ENCODE measurements around the gene MKNK2. TPM values are rescaled to one million over a fixed set of nuclear protein-coding genes. Genes with fewer than 3 reads are reported as not detected.

Gene MKNK2
- total and polyA plus RNA-seq, 10 of the 15 experiments (the other 5 are each of a cell fraction or from before 2014, with no cell fraction given), result 9.6 to 365 (median 69.9) TPM

DNA sequence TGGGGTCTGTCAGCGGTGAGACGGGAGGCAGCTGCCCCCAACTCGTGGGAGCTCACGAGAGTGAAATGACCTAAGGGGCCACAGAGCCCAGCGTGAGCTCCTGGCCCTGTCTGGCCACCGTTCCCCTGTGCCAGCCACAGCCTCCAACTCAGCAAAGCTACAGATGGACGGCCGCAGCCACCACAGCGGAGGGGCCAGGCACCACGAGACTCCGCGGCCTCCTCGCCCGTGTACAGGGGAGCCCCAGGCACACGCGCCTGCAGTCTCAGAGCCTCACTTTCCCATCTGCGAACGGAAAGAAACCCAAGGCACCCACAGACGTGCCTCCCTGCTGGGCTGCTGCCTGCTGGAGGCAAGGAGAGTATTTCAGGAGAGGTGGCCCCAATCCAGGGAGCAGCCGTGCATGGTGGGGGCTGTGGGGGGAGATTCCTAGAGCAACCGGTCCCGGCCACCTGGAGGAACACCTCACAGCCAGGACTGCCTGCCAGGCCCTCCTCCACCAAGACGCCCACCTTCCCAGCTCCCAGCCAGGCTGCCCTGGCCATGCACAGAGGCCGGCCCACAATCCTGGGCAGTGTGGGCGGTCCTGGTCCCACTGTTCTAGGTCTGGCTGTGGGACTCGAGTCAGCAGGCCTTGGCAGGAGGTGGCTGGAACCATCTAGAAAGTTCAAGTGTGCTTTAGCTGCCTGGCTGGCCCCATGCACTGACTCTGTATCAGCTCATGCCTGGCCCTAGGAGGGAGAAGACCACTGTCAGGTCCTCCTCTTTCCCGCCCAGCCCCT lies 1.9 kb downstream of the MKNK2 start (continued):
- TF ChIP-seq, protein P1, sequence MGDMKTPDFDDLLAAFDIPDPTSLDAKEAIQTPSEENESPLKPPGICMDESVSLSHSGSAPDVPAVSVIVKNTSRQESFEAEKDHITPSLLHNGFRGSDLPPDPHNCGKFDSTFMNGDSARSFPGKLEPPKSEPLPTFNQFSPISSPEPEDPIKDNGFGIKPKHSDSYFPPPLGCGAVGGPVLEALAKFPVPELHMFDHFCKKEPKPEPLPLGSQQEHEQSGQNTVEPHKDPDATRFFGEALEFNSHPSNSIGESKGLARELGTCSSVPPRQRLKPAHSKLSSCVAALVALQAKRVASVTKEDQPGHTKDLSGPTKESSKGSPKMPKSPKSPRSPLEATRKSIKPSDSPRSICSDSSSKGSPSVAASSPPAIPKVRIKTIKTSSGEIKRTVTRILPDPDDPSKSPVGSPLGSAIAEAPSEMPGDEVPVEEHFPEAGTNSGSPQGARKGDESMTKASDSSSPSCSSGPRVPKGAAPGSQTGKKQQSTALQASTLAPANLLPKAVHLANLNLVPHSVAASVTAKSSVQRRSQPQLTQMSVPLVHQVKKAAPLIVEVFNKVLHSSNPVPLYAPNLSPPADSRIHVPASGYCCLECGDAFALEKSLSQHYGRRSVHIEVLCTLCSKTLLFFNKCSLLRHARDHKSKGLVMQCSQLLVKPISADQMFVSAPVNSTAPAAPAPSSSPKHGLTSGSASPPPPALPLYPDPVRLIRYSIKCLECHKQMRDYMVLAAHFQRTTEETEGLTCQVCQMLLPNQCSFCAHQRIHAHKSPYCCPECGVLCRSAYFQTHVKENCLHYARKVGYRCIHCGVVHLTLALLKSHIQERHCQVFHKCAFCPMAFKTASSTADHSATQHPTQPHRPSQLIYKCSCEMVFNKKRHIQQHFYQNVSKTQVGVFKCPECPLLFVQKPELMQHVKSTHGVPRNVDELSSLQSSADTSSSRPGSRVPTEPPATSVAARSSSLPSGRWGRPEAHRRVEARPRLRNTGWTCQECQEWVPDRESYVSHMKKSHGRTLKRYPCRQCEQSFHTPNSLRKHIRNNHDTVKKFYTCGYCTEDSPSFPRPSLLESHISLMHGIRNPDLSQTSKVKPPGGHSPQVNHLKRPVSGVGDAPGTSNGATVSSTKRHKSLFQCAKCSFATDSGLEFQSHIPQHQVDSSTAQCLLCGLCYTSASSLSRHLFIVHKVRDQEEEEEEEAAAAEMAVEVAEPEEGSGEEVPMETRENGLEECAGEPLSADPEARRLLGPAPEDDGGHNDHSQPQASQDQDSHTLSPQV (IDR thresholded peaks at IDR 0.05), result no peak
- TF ChIP-seq LARP7 (IDR thresholded peaks at IDR 0.05), result 0 out of 2 replicates have a peak, but pooled peaks have one; percentile 13

DNA sequence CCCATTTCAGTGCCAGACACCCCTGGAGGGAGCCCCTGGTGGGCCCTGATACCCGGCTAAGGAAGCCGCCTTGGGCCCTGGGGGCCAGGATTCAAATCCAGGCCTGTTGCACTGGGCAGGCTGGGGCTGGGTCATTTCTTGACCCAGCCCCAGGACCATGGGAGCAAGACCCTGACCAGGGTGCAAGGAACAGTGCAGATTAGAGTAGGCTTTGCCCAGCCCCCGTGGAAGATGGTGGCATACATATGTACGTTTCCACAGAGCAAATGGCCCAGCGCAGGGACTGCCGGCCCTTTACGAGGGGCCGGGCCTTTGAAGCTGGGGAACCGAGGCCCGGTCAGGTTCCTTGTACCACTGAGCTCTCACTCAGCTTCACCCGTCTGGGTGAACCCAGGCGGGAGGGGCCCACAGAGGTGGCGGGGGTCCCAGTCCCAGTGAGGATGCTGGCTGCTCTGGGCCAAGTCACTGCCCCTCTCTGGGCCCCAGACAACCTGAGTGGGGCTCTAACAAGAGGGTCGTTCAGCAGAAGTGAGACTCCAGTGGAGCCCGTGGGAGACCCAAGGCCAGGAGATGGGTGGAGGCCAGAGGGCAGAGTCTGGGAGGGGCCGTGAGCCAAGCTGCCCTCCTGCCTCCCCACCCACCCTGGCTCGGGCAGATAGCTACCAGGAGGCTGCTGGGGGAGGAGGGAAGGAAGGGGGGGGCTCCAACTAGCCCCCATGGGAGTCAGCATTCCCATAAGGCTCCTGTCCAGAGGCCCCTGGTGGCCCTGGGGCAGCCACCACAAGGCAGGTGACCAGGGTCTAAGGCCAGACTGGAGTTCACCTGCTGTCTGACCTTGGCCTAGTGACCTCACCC lies 2.7 kb downstream of the MKNK2 start:
- WGBS (ENCODE audit: insufficient coverage, insufficient replicate concordance, low lambda C conversion rate, missing lambda C conversion rate), result 12% methylated on average over 16 of the region's 17 CpGs
- ChIA-PET SMC1A (ENCODE audit: uncharacterized antibody, unreplicated experiment) (interaction anchor here (0.8 to 2.2 kb wide), 4 partner anchors 19 to 47 kb away, joined by 3 to 9 read pairs (median 4); no protein-coding TSS in a partner anchor), RAD21 (ENCODE audit: unreplicated experiment) (no interaction called here), POLR2A (interaction anchor here (0.6 to 1.8 kb wide), 5 partner anchors 12 to 45 kb away, joined by 3 to 11 read pairs (median 4); no protein-coding TSS in a partner anchor), CTCF (interaction anchor here (0.9 to 2.3 kb wide), 7 partner anchors 13 to 151 kb away, joined by 3 to 7 read pairs (median 4); partner anchors contain the start of gene MOB3A)
- H3K4me3 ChIP-seq, result peak overlapping the region; percentile 83
- H4K20me1 ChIP-seq (ENCODE audit: control insufficient read depth, insufficient read depth), result peaks cover 14% of the 10 kb centered on the region
- H3K27ac ChIP-seq (ENCODE audit: control insufficient read depth, insufficient read depth), result peak overlapping the region; percentile 40
- DNase-seq (ENCODE audit: low read depth, low spot score) (no peak), FAIRE-seq (no peak), ATAC-seq (no peak)
- H3K4me1 ChIP-seq (ENCODE audit: control insufficient read depth, insufficient read depth, low read length), result peaks cover 42% of the 10 kb centered on the region
- no peaks in the 10 kb centered on the region for H3K27me3 ChIP-seq (replicated peaks in 1 of 2; ENCODE audit: control insufficient read depth in 2 of 2, insufficient read depth in 2 of 2, low read length in 1 of 2)
- H3K79me2 ChIP-seq (ENCODE audit: control insufficient read depth, insufficient read depth, low read length), result peaks cover 63% of the 10 kb centered on the region
- no TSS peak for BruUV-seq (replicated peaks)
- in situ Hi-C loops (cut with MboI), result no loop called here
- TF ChIP-seq, protein P2, sequence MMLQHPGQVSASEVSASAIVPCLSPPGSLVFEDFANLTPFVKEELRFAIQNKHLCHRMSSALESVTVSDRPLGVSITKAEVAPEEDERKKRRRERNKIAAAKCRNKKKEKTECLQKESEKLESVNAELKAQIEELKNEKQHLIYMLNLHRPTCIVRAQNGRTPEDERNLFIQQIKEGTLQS (IDR thresholded peaks at IDR 0.05; ENCODE audit: borderline replicate concordance, extremely low read depth, low read depth, low read length), result no peak
- TF ChIP-seq ZNF207 (IDR thresholded peaks at IDR 0.05; ENCODE audit: borderline replicate concordance) (no peak), ZNF384 (IDR thresholded peaks at IDR 0.05; ENCODE audit: borderline replicate concordance, low read depth, low read length) (no peak), POLR2AphosphoS2 (IDR thresholded peaks at IDR 0.05; ENCODE audit: low read depth, low read length) (no peak; the same call in 1 of the 2 replicates), SIN3A (IDR thresholded peaks at IDR 0.05; ENCODE audit: low read depth, low read length) (no peak), SREBF1 (IDR thresholded peaks at IDR 0.05; ENCODE audit: low read length) (no peak), BRCA1 (IDR thresholded peaks at IDR 0.05; ENCODE audit: low read depth, low read length) (no peak), ZBED1 (IDR thresholded peaks at IDR 0.05; ENCODE audit: borderline replicate concordance) (no peak), STAT1 (conservative IDR thresholded peaks at IDR 0.05) (no peak), NR2C1 (IDR thresholded peaks at IDR 0.05) (0 out of 2 replicates have a peak, but pooled peaks have one; percentile 8), MEF2B (IDR thresholded peaks at IDR 0.05; ENCODE audit: partially characterized antibody, poor library complexity, severe bottlenecking) (no peak), NR2F1 (conservative IDR thresholded peaks at IDR 0.05) (peak; percentile 76; the same call in 1 of the 2 replicates)
- H3K4me2 ChIP-seq (ENCODE audit: control insufficient read depth, insufficient read depth), result peak overlapping the region; percentile 91
- peak overlapping the region; percentile 18 for H3K9ac ChIP-seq (ENCODE audit: control insufficient read depth, insufficient read depth, low read length)
- H3K36me3 ChIP-seq (ENCODE audit: control insufficient read depth in 2 of 2, insufficient read depth in 2 of 2, low read length in 1 of 2), result peaks cover 4 to 12% of the 10 kb centered on the region in 2 experiments; a peak in 3 of 4 replicates
- no peak overlapping the region for H2AFZ ChIP-seq (ENCODE audit: control insufficient read depth, low read depth, low read length)
- H3K9me3 ChIP-seq (replicated peaks; ENCODE audit: control insufficient read depth, insufficient read depth, low read length), result no peaks in the 10 kb centered on the region
- intact Hi-C loops (cut with micrococcal nuclease; ENCODE audit: unreplicated experiment), result no loop called here
